ENCODE measurements around the gene ZNF500.

GRCh38 chr16:4744555-4745273 is 22.2 kb downstream of the ZNF500 start:
- TF ChIP-seq CTCF (IDR thresholded peaks at IDR 0.05; ENCODE audit: insufficient read depth, low read depth, low read length) (no peak), EZH2 (IDR thresholded peaks at IDR 0.05; ENCODE audit: insufficient read depth, low read length) (no peak)

Measured in astrocyte (in vitro differentiated cells and primary cell).